ENCODE results near the gene SERPIND1. TPM values are rescaled to one million over a fixed set of nuclear protein-coding genes. Genes with fewer than 3 reads are reported as not detected.

SERPIND1 gene
- total RNA-seq, 1 donor from 2014 or later = 261 TPM

Other genes starting within 250 kb of the SERPIND1 start
- 40.4 TPM for gene PI4KA, start 84.7 kb downstream of the SERPIND1 start, total RNA-seq
- 24.6 TPM for gene SNAP29, start 84.9 kb downstream of the SERPIND1 start, total RNA-seq
- 41.4 TPM for gene CRKL, start 143.3 kb downstream of the SERPIND1 start, total RNA-seq
- gene AIFM3, start 193.1 kb downstream of the SERPIND1 start, total RNA-seq = 1.3 TPM
- gene LZTR1, start 208.2 kb downstream of the SERPIND1 start, total RNA-seq = 36.7 TPM
- 16.9 TPM for gene THAP7, start 228.0 kb downstream of the SERPIND1 start, total RNA-seq
- 0.28 TPM for gene P2RX6, start 241.1 kb downstream of the SERPIND1 start, total RNA-seq